Right kidney (tissue), 9 donors: Measurements from ENCODE around the gene UHRF1.
"Not testable (repeated sequence)": the region's sequence is repeated elsewhere in the genome, so short reads cannot be mapped to it uniquely, and the experiment has no call there.

ENCODE experiments used
- DNase-seq: peaks from one replicate; pipeline ENCODE4 v3.0.0-alpha.2; 2016
- long read RNA-seq, 8 donors: transcript quantifications; one replicate each; lab custom pipeline, GENCODE V29; 2026

Gene UHRF1
- long read RNA-seq, donor 1, partial matches to known transcripts: 0 of 2 reads
- long read RNA-seq, donor 1, other reads (novel, unspliced or antisense): 0 of 2 reads
- long read RNA-seq, donor 2, partial matches to known transcripts: 0 of 3 reads
- long read RNA-seq, donor 2, other reads (novel, unspliced or antisense): 0 of 3 reads
- long read RNA-seq, donor 3, partial matches to known transcripts: 0 of 1 reads
- long read RNA-seq, donor 3, other reads (novel, unspliced or antisense): 0 of 1 reads
- long read RNA-seq, donor 4, transcript UHRF1-205 (17 exons, 3,965 nt): major isoform, 6 of 6 reads
- long read RNA-seq, donor 4, partial matches to known transcripts: 0 of 6 reads
- long read RNA-seq, donor 4, other reads (novel, unspliced or antisense): 0 of 6 reads
- long read RNA-seq, donor 5, transcript UHRF1-205 (17 exons, 3,965 nt): major isoform, 9 of 13 reads
- long read RNA-seq, donor 5, partial matches to known transcripts: 0 of 13 reads
- long read RNA-seq, donor 5, other reads (novel, unspliced or antisense): 0 of 13 reads
- long read RNA-seq, donor 6, partial matches to known transcripts: 0 of 3 reads
- long read RNA-seq, donor 6, other reads (novel, unspliced or antisense): 0 of 3 reads
- long read RNA-seq, donor 7: 0 reads
- long read RNA-seq, donor 8, transcript UHRF1-205 (17 exons, 3,965 nt): major isoform, 5 of 6 reads
- long read RNA-seq, donor 8, partial matches to known transcripts: 0 of 6 reads
- long read RNA-seq, donor 8, other reads (novel, unspliced or antisense): 0 of 6 reads

- DNase-seq: peak; percentile 79
Observed at GRCh38 chr19:4909156-4909896, at the start of gene UHRF1. Gene UHRF1, plus strand, starts transcription at chr19:4909501. Its CDS starts 1,385 bp downstream, at chr19:4910886.

GRCh38 chr19:4859697-4860096, 49.6 kb upstream of the UHRF1 start:
- no peak for DNase-seq

- DNase-seq: no peak
Observed at GRCh38 chr19:4861147-4861546, 48.2 kb upstream of the UHRF1 start.

- peak; percentile 68 for DNase-seq
Observed at GRCh38 chr19:4866595-4867424, 42.5 kb upstream of the UHRF1 start.

GRCh38 chr19:4867534-4868285, 41.6 kb upstream of the UHRF1 start, which contains the start of gene PLIN3:
Gene PLIN3, minus strand, starts transcription at chr19:4867667. Its CDS starts 6,273 bp downstream, at chr19:4861394.
- DNase-seq: peak; percentile 79

GRCh38 chr19:4868286-4868834, 40.9 kb upstream of the UHRF1 start:
- no peak for DNase-seq

- DNase-seq: no peak
Observed at GRCh38 chr19:4870025-4870700, 39.1 kb upstream of the UHRF1 start.

GRCh38 chr19:4871711-4872110, 37.6 kb upstream of the UHRF1 start:
- no peak for DNase-seq

GRCh38 chr19:4873930-4874329, 35.4 kb upstream of the UHRF1 start:
- no peak for DNase-seq

GRCh38 chr19:4877753-4878490, 31.4 kb upstream of the UHRF1 start:
- DNase-seq: peak; percentile 84

GRCh38 chr19:4878491-4878968, 30.8 kb upstream of the UHRF1 start:
- DNase-seq: no peak

- DNase-seq: no peak
Observed at GRCh38 chr19:4879041-4879440, 30.3 kb upstream of the UHRF1 start.

GRCh38 chr19:4882874-4883273, 26.4 kb upstream of the UHRF1 start:
- DNase-seq: not testable (repeated sequence)

- not testable (repeated sequence) for DNase-seq
Observed at GRCh38 chr19:4884993-4885392, 24.3 kb upstream of the UHRF1 start.

GRCh38 chr19:4887803-4888202, 21.5 kb upstream of the UHRF1 start:
- not testable (repeated sequence) for DNase-seq

GRCh38 chr19:4889034-4889815, 20.1 kb upstream of the UHRF1 start:
- DNase-seq: no peak

- no peak for DNase-seq
Observed at GRCh38 chr19:4891066-4891465, 18.2 kb upstream of the UHRF1 start.

- DNase-seq: not testable (repeated sequence)
Observed at GRCh38 chr19:4892962-4893361, 16.3 kb upstream of the UHRF1 start.
